BLaER1 (cell line): ENCODE measurements around the gene ZMIZ2.

Experiments
- H3K27ac ChIP-seq: shearing (Covaris generic); formaldehyde crosslinking; 2 replicates; pipeline ENCODE4 v1.8.1; 2022
- H3K27me3 ChIP-seq: shearing (Covaris generic); formaldehyde crosslinking; 2 replicates; pipeline ENCODE4 v1.8.1; 2022
- H3K36me3 ChIP-seq: shearing (Covaris generic); formaldehyde crosslinking; 2 replicates; pipeline ENCODE4 v1.8.1; 2022
- H3K4me1 ChIP-seq: shearing (Covaris generic); formaldehyde crosslinking; 2 replicates; pipeline ENCODE4 v1.8.1; 2022
- H3K4me2 ChIP-seq: shearing (Covaris generic); formaldehyde crosslinking; 2 replicates; pipeline ENCODE4 v1.8.1; 2022
- H3K4me3 ChIP-seq: shearing (Covaris generic); formaldehyde crosslinking; 2 replicates; pipeline ENCODE4 v1.8.1; 2022
- H3K9ac ChIP-seq: shearing (Covaris generic); formaldehyde crosslinking; 2 replicates; pipeline ENCODE4 v1.8.1; 2022
- H3K9me3 ChIP-seq: shearing (Covaris generic); formaldehyde crosslinking; 2 replicates; pipeline ENCODE4 v1.8.1; 2022
- H4K20me1 ChIP-seq: shearing (Covaris generic); formaldehyde crosslinking; 2 replicates; pipeline ENCODE4 v1.8.1; 2022
- Cebpa-rat ChIP-seq: shearing (Covaris generic); IDR thresholded peaks from 2 replicates; pipeline ENCODE4 v1.8.1; 2022

Gene ZMIZ2

GRCh38 chr7:44787762-44788161 lies 39.1 kb downstream of the ZMIZ2 start:
- no peaks in the 10 kb centered on the region for H3K27me3 ChIP-seq
- no peak overlapping the region for H3K4me3 ChIP-seq
- no peak overlapping the region for H3K9ac ChIP-seq
- H3K36me3 ChIP-seq, result no peaks in the 10 kb centered on the region
- no peak for TF ChIP-seq Cebpa-rat
- peaks cover 24% of the 10 kb centered on the region for H3K9me3 ChIP-seq
- H3K27ac ChIP-seq, result no peak overlapping the region
- H4K20me1 ChIP-seq, result no peaks in the 10 kb centered on the region
- peaks cover 9% of the 10 kb centered on the region for H3K4me1 ChIP-seq
- H3K4me2 ChIP-seq, result no peak overlapping the region

- H3K4me1 ChIP-seq, result peaks cover 9% of the 10 kb centered on the region
- H3K4me3 ChIP-seq, result no peak overlapping the region
- 0 out of 2 replicates have a peak, but pooled peaks cover 2% of the 10 kb centered on the region for H3K9me3 ChIP-seq
- no peak overlapping the region for H3K4me2 ChIP-seq
- H3K27me3 ChIP-seq, result no peaks in the 10 kb centered on the region
- TF ChIP-seq Cebpa-rat, result no peak
- no peaks in the 10 kb centered on the region for H4K20me1 ChIP-seq
- H3K27ac ChIP-seq, result no peak overlapping the region
- no peaks in the 10 kb centered on the region for H3K36me3 ChIP-seq
- no peak overlapping the region for H3K9ac ChIP-seq
Observed at GRCh38 chr7:44789990-44790389, 41.3 kb downstream of the ZMIZ2 start.

- H3K4me1 ChIP-seq, result peaks cover 14% of the 10 kb centered on the region
- no peaks in the 10 kb centered on the region for H3K27me3 ChIP-seq
- H3K9me3 ChIP-seq, result no peaks in the 10 kb centered on the region
- no peak overlapping the region for H3K9ac ChIP-seq
- no peak overlapping the region for H3K4me3 ChIP-seq
- no peaks in the 10 kb centered on the region for H3K36me3 ChIP-seq
- no peaks in the 10 kb centered on the region for H4K20me1 ChIP-seq
- no peak overlapping the region for H3K4me2 ChIP-seq
- no peak for TF ChIP-seq Cebpa-rat
- no peak overlapping the region for H3K27ac ChIP-seq
Observed at GRCh38 chr7:44791278-44792219, 42.9 kb downstream of the ZMIZ2 start.

- Histone ChIP-seq H3K27ac (no peak overlapping the region), H3K36me3 (peaks cover 13% of the 10 kb centered on the region)
Observed at GRCh38 chr7:44793919-44794318, 45.3 kb downstream of the ZMIZ2 start.

GRCh38 chr7:44794331-44794730 lies 45.7 kb downstream of the ZMIZ2 start:
- H3K27me3 ChIP-seq, result no peaks in the 10 kb centered on the region
- no peak overlapping the region for H3K4me3 ChIP-seq
- no peak overlapping the region for H3K9ac ChIP-seq
- H3K9me3 ChIP-seq, result no peaks in the 10 kb centered on the region
- peaks cover 22% of the 10 kb centered on the region for H3K4me1 ChIP-seq
- peaks cover 17% of the 10 kb centered on the region for H3K36me3 ChIP-seq
- no peak for TF ChIP-seq Cebpa-rat
- no peak overlapping the region for H3K27ac ChIP-seq
- H3K4me2 ChIP-seq, result no peak overlapping the region
- H4K20me1 ChIP-seq, result peaks cover 22% of the 10 kb centered on the region

More at GRCh38 chr7:44793919-44794318, 45.3 kb downstream of the ZMIZ2 start:
- H3K4me1 ChIP-seq, result peaks cover 18% of the 10 kb centered on the region
- no peak overlapping the region for H3K4me2 ChIP-seq
- TF ChIP-seq Cebpa-rat, result no peak
- no peaks in the 10 kb centered on the region for H3K27me3 ChIP-seq
- H4K20me1 ChIP-seq, result peaks cover 18% of the 10 kb centered on the region
- H3K4me3 ChIP-seq, result no peak overlapping the region
- H3K9ac ChIP-seq, result no peak overlapping the region
- H3K9me3 ChIP-seq, result no peaks in the 10 kb centered on the region

- Histone ChIP-seq H3K36me3 (peaks cover 35% of the 10 kb centered on the region), H3K4me3 (peak overlapping the region; percentile 97), H4K20me1 (peaks cover 39% of the 10 kb centered on the region), H3K9ac (peak overlapping the region; percentile 100), H3K4me1 (peaks cover 34% of the 10 kb centered on the region), H3K9me3 (no peaks in the 10 kb centered on the region), H3K27me3 (no peaks in the 10 kb centered on the region), H3K27ac (peak overlapping the region; percentile 100), H3K4me2 (peak overlapping the region; percentile 87)
- TF ChIP-seq Cebpa-rat, result no peak
Observed at GRCh38 chr7:44796034-44796503, 47.4 kb downstream of the ZMIZ2 start.

- H4K20me1 ChIP-seq, result peaks cover 46% of the 10 kb centered on the region
- H3K36me3 ChIP-seq, result peaks cover 40% of the 10 kb centered on the region
- H3K9me3 ChIP-seq, result no peaks in the 10 kb centered on the region
- peak within 1 kb of the TSS; percentile 100 for H3K27ac ChIP-seq
- H3K9ac ChIP-seq, result peak within 1 kb of the TSS; percentile 100
- no peak for TF ChIP-seq Cebpa-rat
- peak within 1 kb of the TSS; percentile 99 for H3K4me2 ChIP-seq
- H3K4me1 ChIP-seq, result peaks cover 34% of the 10 kb centered on the region
- no peaks in the 10 kb centered on the region for H3K27me3 ChIP-seq
- H3K4me3 ChIP-seq, result peak within 1 kb of the TSS; percentile 97
Observed at GRCh38 chr7:44796504-44797328, 48.1 kb downstream of the ZMIZ2 start, which contains the start of gene PPIA. Gene PPIA, plus strand, starts transcription at chr7:44796681. Its CDS starts 44 bp downstream, at chr7:44796725.

GRCh38 chr7:44797329-44798258 lies 48.9 kb downstream of the ZMIZ2 start:
- TF ChIP-seq Cebpa-rat, result no peak
- Histone ChIP-seq H4K20me1 (peaks cover 54% of the 10 kb centered on the region), H3K27me3 (no peaks in the 10 kb centered on the region), H3K4me2 (peak overlapping the region; percentile 99), H3K4me3 (peak overlapping the region; percentile 97), H3K9ac (peak overlapping the region; percentile 100), H3K36me3 (peaks cover 49% of the 10 kb centered on the region), H3K27ac (peak overlapping the region; percentile 100), H3K4me1 (peaks cover 34% of the 10 kb centered on the region), H3K9me3 (no peaks in the 10 kb centered on the region)
